ENCODE results near the gene GRXCR1.

The GRXCR1 gene

DNA sequence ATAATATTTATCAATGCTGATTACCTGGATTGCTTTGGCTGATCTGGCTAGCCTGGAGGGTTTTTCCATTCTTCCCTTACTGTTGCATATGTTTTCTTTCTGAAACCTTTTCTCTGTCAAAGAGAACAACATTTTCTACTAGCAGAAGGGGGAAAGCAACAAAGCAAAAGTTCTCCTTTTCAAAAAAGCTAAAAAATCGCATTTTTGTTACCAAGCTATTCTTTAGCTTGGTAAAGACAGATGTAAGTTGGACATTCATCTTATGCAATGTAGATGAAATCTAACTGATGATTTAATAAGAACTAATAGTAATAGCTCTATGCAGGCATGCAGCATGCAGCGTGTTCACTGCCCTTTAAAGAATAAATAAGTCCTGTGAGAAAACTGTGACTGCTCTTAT lies at the start of gene GRXCR1:
GRXCR1 (plus strand) TSS at position 301 of the 400 bp plus-strand sequence. CDS start 554 bp downstream, outside the sequence.
- DNase-seq = no peak

- no peak for DNase-seq
Observed at GRCh38 chr4:42843694-42844093, 48.8 kb upstream of the GRXCR1 start.

DNA sequence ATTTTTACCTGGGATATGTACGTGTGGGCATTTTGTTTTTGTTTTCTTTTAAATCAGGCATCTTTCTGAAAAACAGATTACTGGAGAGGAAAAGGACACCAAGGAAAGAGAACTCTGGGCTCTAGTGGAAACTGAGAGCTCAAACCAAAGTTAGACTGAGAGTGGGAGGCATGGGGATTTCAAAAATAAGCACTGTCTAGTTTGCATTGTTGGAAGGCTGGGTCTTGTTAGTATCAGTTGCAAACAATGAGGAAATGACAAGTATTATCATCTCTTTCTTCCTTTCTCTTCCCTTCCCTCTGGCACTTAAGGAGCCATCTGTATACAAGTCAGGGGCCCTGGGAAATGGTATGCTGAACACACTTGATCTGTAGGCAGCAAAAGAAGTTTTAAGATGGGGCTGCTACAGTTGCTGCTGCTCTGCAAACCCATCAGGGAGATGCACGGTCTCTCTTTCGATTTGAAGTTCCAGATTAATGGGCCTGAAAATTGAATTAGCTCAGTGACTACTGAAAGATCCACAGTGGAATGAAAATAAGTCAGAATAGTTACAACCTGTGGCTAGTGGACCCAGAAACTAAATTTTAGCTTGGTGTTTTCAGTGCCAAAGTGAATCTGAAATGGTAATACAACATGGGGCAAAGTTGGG lies 48.0 kb upstream of the GRXCR1 start:
- no peak for DNase-seq

GRCh38 chr4:42845586-42845985 lies 46.9 kb upstream of the GRXCR1 start:
- no peak for DNase-seq

DNA sequence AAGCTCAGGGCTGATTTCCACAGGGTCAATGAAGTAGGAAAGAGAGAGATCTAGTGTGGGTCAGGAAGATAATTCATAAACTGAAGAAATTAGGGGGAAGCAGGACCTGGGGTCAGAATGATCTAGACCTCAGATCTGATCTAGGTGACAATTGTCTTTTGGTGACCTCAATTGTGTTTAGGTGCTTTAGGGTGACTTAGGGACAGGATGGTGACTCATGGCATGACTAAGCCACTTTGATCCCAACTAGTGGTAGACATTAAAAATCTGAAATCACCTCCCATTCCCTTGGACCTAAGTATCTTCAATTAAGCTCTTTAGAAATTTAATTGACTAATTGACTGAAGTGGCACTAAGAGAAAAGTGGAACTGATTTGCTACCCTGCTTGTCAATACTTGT lies 36.7 kb upstream of the GRXCR1 start:
- DNase-seq = no peak

DNA sequence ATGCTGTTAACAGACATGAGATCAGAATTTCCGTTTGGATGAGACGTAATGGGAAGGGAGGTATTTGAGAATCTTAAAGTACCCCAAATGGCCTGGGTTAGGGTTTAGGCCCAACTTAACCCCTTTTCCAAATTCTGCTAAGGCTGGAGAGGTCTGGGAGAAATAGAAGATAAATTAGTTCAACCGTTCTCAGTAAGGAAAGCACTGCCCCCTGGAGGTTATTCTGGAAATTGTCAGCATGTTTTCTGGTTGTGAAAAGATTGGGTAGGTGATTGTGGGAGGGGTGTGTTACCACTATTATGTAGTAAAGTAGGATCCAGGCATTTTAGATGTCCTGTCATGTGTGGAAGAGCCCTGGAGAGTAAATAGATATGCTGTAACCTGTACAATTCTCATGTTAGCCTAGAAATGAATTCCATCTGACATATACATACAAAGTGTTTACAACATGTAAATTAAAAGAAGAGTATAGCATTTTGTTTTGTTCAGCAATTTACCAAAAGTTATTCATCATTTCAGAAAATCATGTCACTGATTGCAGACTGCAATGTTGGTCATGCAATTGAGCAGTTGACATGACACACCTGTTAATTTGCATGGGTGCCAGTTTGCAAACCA lies 26.8 kb upstream of the GRXCR1 start:
- DNase-seq = peak; percentile 21

GRCh38 chr4:42871261-42871660 lies 21.3 kb upstream of the GRXCR1 start:
- no peak for DNase-seq

DNA sequence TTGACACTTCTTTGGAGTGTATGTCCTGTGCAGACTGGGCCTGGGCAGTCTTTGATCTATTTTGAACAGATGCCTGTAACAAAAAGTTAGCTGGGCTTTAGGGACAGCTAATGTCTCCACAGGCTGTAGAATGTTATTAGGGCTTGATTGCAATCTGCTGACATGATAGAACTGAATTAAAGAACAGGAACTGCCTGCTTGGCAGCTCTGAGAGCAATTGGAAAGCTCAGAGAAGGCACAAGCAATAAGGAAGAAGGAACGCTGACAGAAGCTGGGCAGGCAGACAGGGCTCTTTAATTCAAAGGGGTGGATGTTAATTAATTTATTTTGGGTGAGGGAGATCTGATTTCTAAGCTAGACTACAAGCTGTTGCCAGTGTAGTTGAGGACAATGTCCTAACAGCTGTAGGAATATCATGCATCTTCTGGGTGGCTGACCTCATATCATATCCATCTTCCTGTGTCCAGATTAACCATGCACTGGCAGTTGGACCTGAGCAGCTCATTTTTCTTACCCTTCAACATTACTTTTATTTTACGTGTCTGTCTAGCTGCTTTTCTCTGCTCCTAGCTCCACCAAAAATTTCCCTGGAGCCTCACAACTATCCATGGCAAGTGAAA lies 20.7 kb upstream of the GRXCR1 start:
- no peak for DNase-seq

DNA sequence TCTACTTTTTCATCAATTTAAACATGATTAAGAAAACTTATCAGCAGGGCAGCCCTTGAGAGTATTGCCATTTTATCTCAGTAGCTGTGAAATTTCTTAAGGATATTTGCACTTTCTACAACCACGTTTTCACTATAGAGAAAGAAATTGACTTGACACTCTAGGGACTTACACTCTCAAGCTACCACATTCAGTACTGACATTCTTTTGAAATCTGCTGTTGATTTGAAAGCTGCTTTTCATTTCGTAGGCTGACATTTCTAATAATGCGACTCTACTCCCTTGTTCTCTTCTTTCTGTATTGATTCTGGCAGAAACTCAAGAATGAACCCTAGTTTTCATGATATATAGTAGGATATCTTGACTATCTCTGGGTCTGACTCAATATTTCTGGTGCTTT lies 13.7 kb upstream of the GRXCR1 start:
- no peak for DNase-seq

- no peak for DNase-seq
Observed at GRCh38 chr4:42881253-42881652, 11.3 kb upstream of the GRXCR1 start.

DNA sequence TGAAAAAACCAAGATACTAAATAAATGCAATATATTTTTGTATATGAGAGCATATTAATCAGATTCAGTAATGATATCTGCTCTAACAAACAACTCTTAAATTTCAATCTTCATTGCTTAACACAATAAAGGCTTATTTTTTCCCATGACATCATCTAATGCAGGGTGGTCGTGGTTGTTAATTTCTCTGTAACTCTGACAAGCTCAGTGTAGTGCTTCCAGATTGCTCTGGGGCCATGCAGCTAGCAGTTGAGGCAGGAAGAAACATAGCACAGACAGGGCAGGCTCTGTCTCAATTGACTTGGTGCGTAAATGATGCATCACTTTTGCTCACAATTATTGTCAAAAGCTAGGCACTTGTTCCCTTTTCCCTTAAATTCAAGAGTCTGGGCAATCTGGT lies 869 bp upstream of the GRXCR1 start:
- DNase-seq = no peak

DNA sequence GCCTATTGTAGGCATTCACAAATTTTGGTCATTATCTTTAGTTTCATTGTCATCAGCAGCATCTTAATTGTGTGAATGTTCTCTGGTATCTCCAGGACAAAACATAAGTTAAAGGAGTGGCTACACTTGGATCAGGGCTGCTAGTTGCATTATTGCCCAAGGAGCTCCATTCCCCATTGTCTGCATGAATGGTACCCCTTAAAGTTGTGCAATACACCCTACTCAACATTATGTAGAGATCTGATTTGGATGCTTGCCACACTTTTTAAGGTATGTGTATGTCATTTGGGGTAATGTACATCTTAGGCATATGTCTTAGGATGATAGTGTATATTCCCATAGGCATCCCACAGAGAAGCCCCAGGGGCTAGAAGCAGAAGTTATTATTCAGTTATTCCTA lies 2.9 kb downstream of the GRXCR1 start:
- no peak for DNase-seq

DNA sequence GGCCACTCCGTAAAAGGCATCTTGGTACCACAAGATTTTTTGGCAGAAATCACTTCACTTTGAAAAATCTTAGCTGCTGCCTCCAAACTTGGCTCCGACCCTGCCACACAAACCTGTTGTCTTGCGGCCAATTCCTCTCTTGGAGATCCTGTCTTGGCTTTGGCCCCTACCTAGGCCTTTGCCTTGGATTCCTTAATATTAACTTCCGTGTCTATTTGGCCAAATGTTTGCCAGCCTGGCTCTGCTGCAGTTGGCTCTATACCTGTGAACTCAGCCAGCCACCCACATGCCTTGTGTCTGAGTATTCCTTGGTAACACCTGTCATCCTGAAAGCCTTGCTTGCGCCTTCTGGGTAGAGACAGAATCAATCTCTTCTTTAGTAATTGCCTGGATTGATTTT lies 12.5 kb downstream of the GRXCR1 start:
- no peak for DNase-seq

DNA sequence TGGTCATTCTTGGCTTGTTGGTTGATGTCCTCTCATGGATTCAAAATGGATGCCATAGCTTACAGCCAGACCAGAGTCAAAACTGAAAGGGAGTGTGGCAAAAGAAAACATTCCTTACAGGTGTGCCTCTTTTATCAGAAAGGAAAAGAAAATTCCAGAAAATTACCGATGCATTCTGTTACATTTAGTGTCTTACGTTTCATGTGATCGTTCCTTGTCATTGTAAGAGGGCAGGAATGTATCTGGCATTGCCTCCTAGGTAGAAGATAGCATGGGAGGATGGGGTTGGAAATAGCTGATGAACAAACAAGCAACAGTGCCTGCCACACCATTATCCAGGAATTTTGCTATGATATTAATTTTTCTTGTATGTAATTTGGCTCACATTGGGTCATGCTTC lies 13.1 kb downstream of the GRXCR1 start:
- no peak for DNase-seq

- no peak for DNase-seq
Observed at GRCh38 chr4:42906341-42906740, 13.8 kb downstream of the GRXCR1 start.

DNA sequence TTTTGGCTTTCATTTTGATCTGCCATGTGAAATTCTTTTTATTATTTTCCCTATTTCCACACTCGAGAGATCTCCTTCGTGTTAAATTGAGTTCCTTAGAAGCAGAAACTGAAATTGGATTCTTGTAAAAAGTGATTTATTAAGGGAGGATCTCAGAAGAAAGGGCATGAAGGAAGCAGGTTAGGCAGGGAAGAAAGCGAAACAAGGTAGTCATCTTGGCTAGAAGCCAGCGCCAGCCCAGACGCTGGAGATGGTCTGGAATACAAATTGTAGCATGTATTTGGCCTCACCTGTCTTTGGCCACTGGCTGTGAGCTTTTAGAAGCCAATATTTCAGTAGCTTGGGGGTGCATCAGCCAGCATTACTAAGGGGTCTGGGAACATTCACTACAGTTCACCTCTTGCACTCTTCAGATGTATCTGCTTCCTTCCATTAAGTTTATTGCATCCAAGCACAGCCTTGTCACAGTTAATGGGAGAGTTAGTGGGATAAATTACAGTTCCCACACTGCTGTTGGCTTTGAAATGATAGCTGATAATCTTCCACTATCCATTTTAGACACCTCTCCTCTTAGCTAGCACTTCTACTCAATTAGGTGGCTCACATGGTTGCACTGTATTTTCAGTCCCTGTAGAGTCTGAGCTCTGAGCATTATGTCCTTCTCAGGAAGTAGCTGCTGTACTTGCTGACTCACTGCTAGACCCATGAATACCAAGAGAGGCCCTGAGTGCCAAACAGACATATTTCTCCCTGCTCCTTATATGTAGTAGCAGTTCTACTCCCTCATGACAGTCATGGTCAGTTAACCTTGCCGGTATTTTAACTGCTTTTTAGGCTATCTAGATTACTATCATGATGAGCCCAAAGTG lies 14.6 kb downstream of the GRXCR1 start:
- no peak for DNase-seq

GRCh38 chr4:42910459-42910858 lies 17.9 kb downstream of the GRXCR1 start:
- DNase-seq = no peak

GRCh38 chr4:42914937-42915336 lies 22.4 kb downstream of the GRXCR1 start:
- no peak for DNase-seq

- no peak for DNase-seq
Observed at GRCh38 chr4:42915484-42915883, 23.0 kb downstream of the GRXCR1 start.

DNA sequence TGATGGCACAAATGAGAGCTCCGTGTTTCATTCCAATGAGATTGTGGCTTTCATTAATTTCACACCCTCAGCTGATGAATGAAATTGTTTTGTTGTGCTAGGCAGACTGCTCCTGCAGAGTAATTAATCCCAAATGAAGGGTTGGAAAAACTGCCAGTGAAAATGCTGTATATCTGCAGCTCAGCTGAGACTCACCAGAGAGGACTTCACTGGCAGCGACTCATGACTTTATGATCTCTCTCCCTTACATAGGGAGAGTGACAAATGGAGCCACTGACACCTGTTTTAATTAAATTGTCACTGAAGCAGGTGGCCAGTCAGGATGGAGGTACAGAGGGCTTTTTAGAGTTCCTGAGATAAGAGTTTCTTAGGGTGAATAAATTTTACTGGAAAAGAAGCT lies 24.8 kb downstream of the GRXCR1 start:
- no peak for DNase-seq

GRCh38 chr4:42923431-42923830 lies 30.9 kb downstream of the GRXCR1 start:
- no peak for DNase-seq

GRCh38 chr4:42925921-42926320 lies 33.4 kb downstream of the GRXCR1 start:
- DNase-seq = no peak

- no peak for DNase-seq
Observed at GRCh38 chr4:42927946-42928345, 35.4 kb downstream of the GRXCR1 start.

DNA sequence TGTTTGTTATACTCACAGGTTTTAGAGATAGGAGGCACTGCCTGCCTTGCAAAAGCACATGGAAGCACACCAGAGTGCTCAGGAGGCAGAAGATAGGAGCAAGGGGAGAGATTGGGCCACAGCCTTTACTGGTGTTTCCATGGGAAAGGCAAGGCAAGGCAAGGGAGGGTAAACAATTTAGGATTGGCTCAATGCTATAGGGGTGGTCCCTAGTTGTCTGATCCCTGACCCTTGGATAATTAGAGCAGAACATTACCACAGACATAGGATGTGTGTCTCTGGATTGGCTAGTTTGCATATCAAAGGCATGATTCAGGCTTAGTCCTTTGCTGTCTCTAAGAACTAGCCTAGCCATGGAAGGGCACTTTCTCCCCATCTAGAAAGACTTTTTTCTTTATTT lies 36.1 kb downstream of the GRXCR1 start:
- DNase-seq = no peak
